HEK293 (cell line): ENCODE data around the gene CAPZB.

Experiments
- CTCF ChIP-seq: fragments of 450-650 bp; formaldehyde crosslinking; IDR thresholded peaks from 2 replicates; pipeline ENCODE4 v1.5.1; 2016; ENCODE audit warnings: missing biosample characterization, missing genetic modification characterization
- HOXC10 ChIP-seq: sonication (generic); formaldehyde crosslinking; IDR thresholded peaks from 2 replicates; pipeline ENCODE4 v1.8.1; 2023; ENCODE audit warnings: mild to moderate bottlenecking, missing genetic modification reagents
- OVOL3 ChIP-seq: fragments of 450-650 bp; formaldehyde crosslinking; IDR thresholded peaks from 2 replicates; pipeline ENCODE4 v1.5.1; 2016; ENCODE audit warnings: missing biosample characterization, missing genetic modification characterization
- PRDM10 ChIP-seq: fragments of 450-650 bp; formaldehyde crosslinking; IDR thresholded peaks from 2 replicates; pipeline ENCODE4 v1.5.1; 2016; ENCODE audit warnings: missing biosample characterization, missing genetic modification characterization
- ZBTB11 ChIP-seq: fragments of 450-650 bp; formaldehyde crosslinking; conservative IDR thresholded peaks from 2 replicates; pipeline ENCODE4 v1.5.1; 2016; ENCODE audit warnings: low read depth, missing biosample characterization, missing genetic modification characterization
- ZNF621 ChIP-seq: fragments of 450-650 bp; formaldehyde crosslinking; IDR thresholded peaks from 2 replicates; pipeline ENCODE4 v1.5.1; 2017; ENCODE audit warnings: missing biosample characterization, missing genetic modification characterization

GRCh38 chr1:19325368-19325957 is 159.9 kb downstream of the CAPZB start:
- TF ChIP-seq PRDM10 (tag by site-specific recombination) (no peak), CTCF (tag by site-specific recombination) (no peak), ZNF621 (no peak), OVOL3 (tag by site-specific recombination) (no peak), HOXC10 (CRISPR knock-in tag) (no peak), ZBTB11 (tag by site-specific recombination) (no peak)
